Erythroblast (primary cell): Measurements from ENCODE around the gene CXCR4.

ENCODE experiments used
- GATA1 ChIP-seq: IDR thresholded peaks from 2 replicates; pipeline ENCODE4 v1.6.1; 2011; ENCODE audit warnings: low read depth, mild to moderate bottlenecking, control low read depth, low read length, moderate library complexity
- POLR2A ChIP-seq: IDR thresholded peaks from 2 replicates; pipeline ENCODE4 v1.6.1; 2011; ENCODE audit warnings: mild to moderate bottlenecking, low read length

DNA sequence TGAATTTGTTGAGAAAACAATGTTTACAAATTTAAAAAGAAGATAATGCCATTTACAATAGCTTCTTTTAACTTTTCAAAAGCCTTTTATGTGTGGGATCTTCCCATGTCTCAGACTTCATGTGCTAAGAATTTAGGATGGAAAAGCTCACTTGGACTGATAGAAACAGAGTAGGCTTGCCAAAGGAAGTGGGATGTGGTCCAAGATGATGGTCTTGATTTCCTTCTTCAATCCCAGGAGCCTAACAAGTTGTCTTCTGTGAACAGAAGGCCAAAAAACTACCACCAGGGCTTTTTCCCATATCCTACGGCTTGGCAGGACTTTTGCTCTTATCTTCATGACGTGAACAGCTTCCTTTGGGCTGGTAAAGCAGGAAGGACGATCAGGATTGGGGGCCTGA is 9.5 kb downstream of the CXCR4 start:
- TF ChIP-seq POLR2A: no peak
- no peak for TF ChIP-seq GATA1
